Measurements from ENCODE around the gene TST.
"Not testable (repeated sequence)": the region's sequence is repeated elsewhere in the genome, so short reads cannot be mapped to it uniquely, and the experiment has no call there.

The TST gene

GRCh38 chr22:37016134-37016910 lies 2.9 kb downstream of the TST start:
- DNase-seq (ENCODE audit: low read depth in 2 of 3, low spot score in 2 of 3): no peak

GRCh38 chr22:37015587-37015878 lies 3.7 kb downstream of the TST start:
- no peak for DNase-seq (ENCODE audit: low read depth in 2 of 3, low spot score in 2 of 3)

GRCh38 chr22:37014835-37015586 lies 4.2 kb downstream of the TST start:
- no peak for DNase-seq (ENCODE audit: low read depth in 2 of 3, low spot score in 2 of 3)

- no peak for DNase-seq (ENCODE audit: low read depth in 2 of 3, low spot score in 2 of 3)
These were observed 4.8 kb downstream of the TST start for GRCh38 chr22:37014415-37014806.

GRCh38 chr22:37012956-37013355 lies 6.3 kb downstream of the TST start:
- no peak for DNase-seq (ENCODE audit: low read depth in 2 of 3, low spot score in 2 of 3)

- DNase-seq (ENCODE audit: low read depth in 2 of 3, low spot score in 2 of 3): no peak
These were observed 6.9 kb downstream of the TST start for GRCh38 chr22:37012262-37012904.

GRCh38 chr22:37011472-37011871 lies 7.8 kb downstream of the TST start:
- DNase-seq (ENCODE audit: low read depth in 2 of 3, low spot score in 2 of 3): no peak

- DNase-seq (ENCODE audit: low read depth in 2 of 3, low spot score in 2 of 3): no peak
These were observed 8.3 kb downstream of the TST start for GRCh38 chr22:37010976-37011375.

GRCh38 chr22:37010174-37010573 lies 9.1 kb downstream of the TST start:
- DNase-seq (ENCODE audit: low read depth in 2 of 3, low spot score in 2 of 3): no peak

GRCh38 chr22:37009490-37009889 lies 9.8 kb downstream of the TST start:
- DNase-seq (ENCODE audit: low read depth in 2 of 3, low spot score in 2 of 3): no peak

GRCh38 chr22:37008365-37008764 lies 10.9 kb downstream of the TST start:
- no peak for DNase-seq (ENCODE audit: low read depth in 2 of 3, low spot score in 2 of 3)

GRCh38 chr22:37007651-37008050 lies 11.6 kb downstream of the TST start:
- no peak for DNase-seq (ENCODE audit: low read depth in 2 of 3, low spot score in 2 of 3)

- DNase-seq (ENCODE audit: low read depth in 2 of 3, low spot score in 2 of 3): no peak
These were observed 16.6 kb downstream of the TST start for GRCh38 chr22:37002633-37003032.

GRCh38 chr22:37001826-37002225 lies 17.4 kb downstream of the TST start:
- DNase-seq (ENCODE audit: low read depth in 2 of 3, low spot score in 2 of 3): no peak

GRCh38 chr22:37000676-37001534 lies 18.3 kb downstream of the TST start:
- no peak for DNase-seq (ENCODE audit: low read depth in 2 of 3, low spot score in 2 of 3)

GRCh38 chr22:36999463-36999862 lies 19.8 kb downstream of the TST start:
- DNase-seq (ENCODE audit: low read depth in 2 of 3, low spot score in 2 of 3): no peak

GRCh38 chr22:36998620-36999351 lies 20.5 kb downstream of the TST start:
- DNase-seq (ENCODE audit: low read depth in 2 of 3, low spot score in 2 of 3): no peak

GRCh38 chr22:36997746-36998145 lies 21.5 kb downstream of the TST start:
- no peak for DNase-seq (ENCODE audit: low read depth in 2 of 3, low spot score in 2 of 3)

- no peak for DNase-seq (ENCODE audit: low read depth in 2 of 3, low spot score in 2 of 3)
These were observed 28.0 kb downstream of the TST start for GRCh38 chr22:36991206-36991605.

GRCh38 chr22:36990457-36990856 lies 28.8 kb downstream of the TST start:
- no peak for DNase-seq (ENCODE audit: low read depth in 2 of 3, low spot score in 2 of 3)

GRCh38 chr22:36989012-36989411 lies 30.2 kb downstream of the TST start:
- DNase-seq (ENCODE audit: low read depth in 2 of 3, low spot score in 2 of 3): not testable (repeated sequence)
